HepG2 (cell line): ENCODE measurements around the gene RAPGEF6.

Experiments used
- ATRX ChIP-seq: sonication (generic); formaldehyde crosslinking; IDR thresholded peaks from 2 replicates; pipeline ENCODE4 v1.4.0; 2020; ENCODE audit warnings: missing genetic modification reagents, borderline replicate concordance
- MAFK ChIP-seq, 2 experiments: IDR thresholded peaks in 1 of 2; conservative IDR thresholded peaks in 1 of 2; 2 replicates each; pipeline ENCODE4 v1.6.1; 2011; ENCODE audit warnings: improper control_type of control experiment in 2 of 2, low read length in 2 of 2
- NFIC ChIP-seq: IDR thresholded peaks from 2 replicates; pipeline ENCODE4 v1.6.1; 2012; ENCODE audit warnings: mild to moderate bottlenecking, low read length, inconsistent platforms
- NFYB ChIP-seq: sonication (generic); formaldehyde crosslinking; IDR thresholded peaks from 2 replicates; pipeline ENCODE4 v1.4.0; 2020; ENCODE audit warnings: missing genetic modification reagents
- PAWR ChIP-seq: sonication (generic); formaldehyde crosslinking; IDR thresholded peaks from 2 replicates; pipeline ENCODE4 v1.4.0; 2020; ENCODE audit warnings: missing genetic modification reagents, mild to moderate bottlenecking, borderline replicate concordance
- TAF1 ChIP-seq: sonication (generic); formaldehyde crosslinking; IDR thresholded peaks from 2 replicates; pipeline ENCODE4 v1.4.0; 2020; ENCODE audit warnings: missing genetic modification reagents
- TFAP4 ChIP-seq: sonication (generic); IDR thresholded peaks from 2 replicates; pipeline ENCODE4 v1.6.1; 2016; ENCODE audit warnings: low read depth, borderline replicate concordance
- TF ChIP-seq, protein P1 (sequence below), 2 experiments: sonication (generic) in 1 of 2; formaldehyde crosslinking in 1 of 2; IDR thresholded peaks; 2 replicates each; pipeline versions ENCODE4 v1.4.0 to v1.6.1; 2018 to 2020; ENCODE audit warnings: missing genetic modification reagents in 2 of 2, borderline replicate concordance in 1 of 2, low read depth in 1 of 2, mild to moderate bottlenecking in 1 of 2, missing biosample characterization in 1 of 2

DNA sequence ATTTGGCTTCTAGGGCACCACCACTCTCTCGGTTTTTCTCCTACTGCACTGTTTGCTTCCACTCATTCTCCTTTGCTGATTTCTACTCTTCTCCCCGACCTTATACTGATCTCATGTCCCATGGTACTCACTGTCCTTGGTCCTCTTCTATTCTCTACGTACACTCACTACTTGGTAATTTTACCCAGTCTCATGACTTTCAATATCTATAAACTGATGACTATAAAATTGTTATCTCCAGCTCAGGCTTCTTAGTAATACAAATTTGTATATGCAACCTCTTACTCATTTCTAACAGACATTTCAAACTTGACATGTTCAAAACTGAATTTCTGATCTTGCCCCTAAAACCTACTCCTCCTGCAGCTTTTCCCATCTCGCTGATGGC is 4.1 kb downstream of the RAPGEF6 start:
- TF ChIP-seq, protein P1, sequence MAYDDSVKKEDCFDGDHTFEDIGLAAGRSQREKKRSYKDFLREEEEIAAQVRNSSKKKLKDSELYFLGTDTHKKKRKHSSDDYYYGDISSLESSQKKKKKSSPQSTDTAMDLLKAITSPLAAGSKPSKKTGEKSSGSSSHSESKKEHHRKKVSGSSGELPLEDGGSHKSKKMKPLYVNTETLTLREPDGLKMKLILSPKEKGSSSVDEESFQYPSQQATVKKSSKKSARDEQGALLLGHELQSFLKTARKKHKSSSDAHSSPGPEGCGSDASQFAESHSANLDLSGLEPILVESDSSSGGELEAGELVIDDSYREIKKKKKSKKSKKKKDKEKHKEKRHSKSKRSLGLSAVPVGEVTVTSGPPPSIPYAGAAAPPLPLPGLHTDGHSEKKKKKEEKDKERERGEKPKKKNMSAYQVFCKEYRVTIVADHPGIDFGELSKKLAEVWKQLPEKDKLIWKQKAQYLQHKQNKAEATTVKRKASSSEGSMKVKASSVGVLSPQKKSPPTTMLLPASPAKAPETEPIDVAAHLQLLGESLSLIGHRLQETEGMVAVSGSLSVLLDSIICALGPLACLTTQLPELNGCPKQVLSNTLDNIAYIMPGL (CRISPR knock-in tag; IDR thresholded peaks at IDR 0.05; ENCODE audit: borderline replicate concordance in 1 of 2, low read depth in 1 of 2), result no peak
- no peak for TF ChIP-seq TFAP4
- no peak for TF ChIP-seq PAWR (CRISPR knock-in tag)
- TF ChIP-seq NFIC, result no peak
- no peak for TF ChIP-seq NFYB (CRISPR knock-in tag)
- TF ChIP-seq MAFK (conservative IDR thresholded peaks at IDR 0.05 in 1 of 2, IDR thresholded peaks at IDR 0.05 in 1 of 2; ENCODE audit: low read length in 2 of 2), result no peak
- no peak for TF ChIP-seq ATRX (CRISPR knock-in tag)
- TF ChIP-seq TAF1 (CRISPR knock-in tag), result no peak
